IPS-20b (cell line): ENCODE data around the gene MBD3.
A peak's percentile ranks its signal among the peaks of the same experiment; 100 is the strongest.

ENCODE experiments used
- H3K27ac ChIP-seq: one replicate; pipeline ENCODE4 v1.5.1; 2013; ENCODE audit warnings: low read length
- H3K27me3 ChIP-seq: 2 replicates; pipeline ENCODE4 v1.6.1; 2013; ENCODE audit warnings: mild to moderate bottlenecking, low read length, inconsistent platforms; ENCODE audit not compliant: insufficient read depth
- H3K36me3 ChIP-seq: 2 replicates; pipeline ENCODE4 v1.6.1; 2013; ENCODE audit warnings: low read depth, mild to moderate bottlenecking, inconsistent platforms, low read length, moderate library complexity; ENCODE audit not compliant: insufficient read depth
- H3K4me1 ChIP-seq: 2 replicates; pipeline ENCODE4 v1.6.1; 2013; ENCODE audit warnings: mild to moderate bottlenecking, control low read depth, inconsistent platforms, low read length, moderate library complexity; ENCODE audit not compliant: insufficient read depth
- H3K4me3 ChIP-seq: 2 replicates; pipeline ENCODE4 v1.5.1; 2013; ENCODE audit warnings: mild to moderate bottlenecking, low read length, inconsistent platforms
- H3K9ac ChIP-seq: 2 replicates; pipeline ENCODE4 v1.6.1; 2013; ENCODE audit warnings: low read depth, mild to moderate bottlenecking, inconsistent platforms, low read length, moderate library complexity
- H3K9me3 ChIP-seq: 2 replicates; pipeline ENCODE4 v1.6.1; 2013; ENCODE audit warnings: mild to moderate bottlenecking, low read depth, low read length, inconsistent platforms; ENCODE audit not compliant: insufficient read depth

Gene MBD3

GRCh38 chr19:1526979-1527649, 65.6 kb downstream of the MBD3 start:
- H3K4me3 ChIP-seq, result no peak overlapping the region
- no peak overlapping the region for H3K9ac ChIP-seq
- H3K4me1 ChIP-seq, result no peaks in the 10 kb centered on the region
- H3K9me3 ChIP-seq, result no peaks in the 10 kb centered on the region
- H3K36me3 ChIP-seq, result no peaks in the 10 kb centered on the region
- H3K27ac ChIP-seq, result no peak overlapping the region
- peaks cover 41% of the 10 kb centered on the region for H3K27me3 ChIP-seq

GRCh38 chr19:1526066-1526778, 66.4 kb downstream of the MBD3 start:
- H3K4me3 ChIP-seq, result no peak overlapping the region
- H3K27me3 ChIP-seq, result peaks cover 50% of the 10 kb centered on the region

DNA sequence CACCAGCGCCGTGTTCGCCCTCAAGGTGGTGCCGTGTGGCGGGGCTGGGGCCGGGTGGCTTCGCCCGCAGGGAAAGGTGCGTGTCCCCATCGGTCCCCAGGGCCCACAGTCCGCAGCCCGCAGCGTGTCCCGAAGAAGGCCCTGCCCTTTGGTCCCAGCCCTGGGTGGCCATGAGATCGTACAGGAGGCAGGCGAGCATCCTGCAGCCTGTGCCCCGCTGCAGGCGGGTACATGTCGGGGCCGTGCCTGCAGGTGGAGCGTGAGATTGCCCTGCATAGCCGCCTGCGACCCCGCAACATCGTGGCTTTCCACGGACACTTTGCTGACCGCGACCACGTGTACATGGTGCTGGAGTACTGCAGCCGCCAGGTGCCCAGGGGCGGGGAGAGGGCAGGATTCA, 67.3 kb downstream of the MBD3 start:
- H3K27me3 ChIP-seq, result peaks cover 50% of the 10 kb centered on the region
- no peaks in the 10 kb centered on the region for H3K4me1 ChIP-seq
- no peak overlapping the region for H3K27ac ChIP-seq
- no peak overlapping the region for H3K9ac ChIP-seq
- no peaks in the 10 kb centered on the region for H3K36me3 ChIP-seq
- no peaks in the 10 kb centered on the region for H3K9me3 ChIP-seq
- no peak overlapping the region for H3K4me3 ChIP-seq

More at GRCh38 chr19:1526066-1526778, 66.4 kb downstream of the MBD3 start:
- Histone ChIP-seq H3K27ac (no peak overlapping the region), H3K4me1 (no peaks in the 10 kb centered on the region), H3K9ac (no peak overlapping the region), H3K9me3 (no peaks in the 10 kb centered on the region), H3K36me3 (no peaks in the 10 kb centered on the region)

- no peaks in the 10 kb centered on the region for H3K9me3 ChIP-seq
- H3K36me3 ChIP-seq, result no peaks in the 10 kb centered on the region
- no peaks in the 10 kb centered on the region for H3K4me1 ChIP-seq
- H3K27me3 ChIP-seq, result peaks cover 53% of the 10 kb centered on the region
- no peak overlapping the region for H3K9ac ChIP-seq
- H3K27ac ChIP-seq, result no peak overlapping the region
- H3K4me3 ChIP-seq, result no peak overlapping the region
These were observed 67.7 kb downstream of the MBD3 start for GRCh38 chr19:1524972-1525325.

DNA sequence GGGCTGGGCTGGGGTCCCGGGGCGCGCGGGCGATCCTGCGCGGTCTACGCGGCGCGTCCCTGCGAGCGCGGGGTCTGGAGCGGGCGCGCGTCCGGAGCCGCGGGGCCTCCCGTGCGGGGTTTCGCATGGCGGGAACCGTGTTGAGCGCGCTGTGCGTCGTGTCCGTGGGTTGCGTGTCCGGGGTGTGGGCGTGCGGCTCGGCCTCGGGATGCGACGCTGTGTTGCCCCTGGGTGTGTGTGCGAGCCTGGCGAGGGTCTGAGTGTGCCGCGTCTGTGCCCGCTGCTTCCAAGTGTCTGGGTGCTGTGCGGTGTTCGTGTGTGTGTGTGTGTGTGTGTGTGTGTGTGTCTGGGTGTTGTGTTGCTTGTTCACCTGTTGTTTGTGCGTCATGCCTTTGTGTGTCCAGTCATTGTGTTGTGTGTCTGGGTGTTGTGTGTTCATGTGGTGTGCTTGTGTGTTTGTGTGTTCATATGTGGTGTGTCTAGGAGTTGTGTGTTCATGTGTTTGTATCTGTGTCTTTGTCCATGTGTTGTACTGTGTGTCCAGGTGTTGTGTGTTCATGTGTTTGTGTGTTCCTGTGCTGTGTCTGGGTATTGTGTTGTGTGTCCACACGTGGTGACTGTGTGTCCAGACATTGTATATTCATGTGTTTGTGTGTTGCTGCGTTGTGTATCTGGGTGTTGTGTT, 68.2 kb downstream of the MBD3 start:
- Histone ChIP-seq H3K9ac (no peak overlapping the region), H3K9me3 (no peaks in the 10 kb centered on the region), H3K4me3 (peak overlapping the region; percentile 14; the same call in 1 of the 2 replicates), H3K36me3 (no peaks in the 10 kb centered on the region), H3K27me3 (peaks cover 55% of the 10 kb centered on the region), H3K27ac (no peak overlapping the region), H3K4me1 (no peaks in the 10 kb centered on the region)
